SIG-M5 treated with dmso at 0.1 percent for 504 hours (cell line): ENCODE data around the gene CAPN11.
"Not testable (repeated sequence)": the region's sequence is repeated elsewhere in the genome, so short reads cannot be mapped to it uniquely, and the experiment has no call there.

Experiments
- DNase-seq: peaks from one replicate; lab custom pipeline; 2025; ENCODE audit not compliant: unreplicated experiment; lab: John Stamatoyannopoulos, UW

Gene CAPN11

GRCh38 chr6:44225579-44226325 is 67.1 kb downstream of the CAPN11 start:
- DNase-seq: no peak

DNA sequence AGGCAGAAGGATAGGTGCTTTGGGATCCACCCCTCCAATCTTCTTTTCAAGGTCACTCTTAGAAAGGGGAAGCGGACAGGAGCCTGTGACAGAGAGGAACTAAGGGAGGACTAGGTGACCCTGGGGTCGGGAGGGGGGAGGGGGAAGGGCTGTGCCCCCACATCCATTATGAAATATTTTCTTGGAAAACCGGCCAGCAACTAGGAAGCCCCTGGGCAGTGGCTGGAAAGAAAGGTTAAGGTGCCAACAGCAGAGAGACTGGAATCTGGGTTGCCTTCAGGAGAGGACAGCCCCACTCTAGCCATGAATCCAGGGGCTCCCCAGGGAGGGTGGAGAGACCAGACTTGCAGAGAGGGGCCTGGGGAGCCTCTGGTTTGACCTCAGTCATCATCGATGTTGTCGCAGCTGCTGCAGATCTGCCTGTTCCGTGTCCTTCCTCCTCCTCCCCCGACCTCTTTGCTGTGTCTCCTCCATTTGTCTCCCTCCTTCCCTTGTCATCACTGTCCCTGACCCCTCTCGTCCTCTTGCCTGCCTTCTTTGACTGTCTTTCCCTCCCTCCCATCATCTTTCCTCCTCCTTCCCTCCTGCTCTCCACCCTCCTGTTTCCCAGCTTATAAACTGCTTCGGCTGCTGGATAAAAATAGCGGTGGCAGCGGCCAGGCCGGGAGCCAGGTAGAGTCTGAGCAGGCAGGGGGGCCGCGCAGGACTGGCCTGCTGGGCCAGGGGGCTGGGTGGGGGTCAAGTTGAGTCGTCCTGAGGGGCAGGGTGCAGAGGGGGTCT is 67.9 kb downstream of the CAPN11 start:
- DNase-seq: no peak

GRCh38 chr6:44227148-44227793 is 68.7 kb downstream of the CAPN11 start:
- DNase-seq: no peak

DNA sequence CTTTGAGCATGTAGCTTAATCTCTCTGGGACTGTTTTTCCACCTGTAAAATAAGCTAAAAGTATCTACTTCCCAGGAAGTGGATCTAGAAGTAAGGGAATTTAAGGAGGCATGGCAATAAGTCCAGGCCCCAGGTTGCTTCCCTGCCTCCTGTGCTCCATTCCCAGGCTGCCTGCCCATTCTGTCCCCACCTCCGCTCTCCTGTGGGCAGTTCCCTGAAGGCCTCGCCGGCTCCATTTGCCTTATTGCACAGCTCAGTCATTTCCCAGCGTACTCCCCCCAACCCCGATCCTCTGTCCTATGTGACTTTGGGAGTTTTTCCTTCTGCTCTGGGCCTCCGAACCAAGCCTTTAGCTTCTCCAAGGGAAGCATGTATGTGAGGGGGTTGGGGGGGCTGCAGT is 69.4 kb downstream of the CAPN11 start:
- DNase-seq: no peak

GRCh38 chr6:44228433-44228832 is 69.8 kb downstream of the CAPN11 start:
- DNase-seq: no peak

- DNase-seq: no peak
Measured at GRCh38 chr6:44228836-44229235, 70.2 kb downstream of the CAPN11 start.

DNA sequence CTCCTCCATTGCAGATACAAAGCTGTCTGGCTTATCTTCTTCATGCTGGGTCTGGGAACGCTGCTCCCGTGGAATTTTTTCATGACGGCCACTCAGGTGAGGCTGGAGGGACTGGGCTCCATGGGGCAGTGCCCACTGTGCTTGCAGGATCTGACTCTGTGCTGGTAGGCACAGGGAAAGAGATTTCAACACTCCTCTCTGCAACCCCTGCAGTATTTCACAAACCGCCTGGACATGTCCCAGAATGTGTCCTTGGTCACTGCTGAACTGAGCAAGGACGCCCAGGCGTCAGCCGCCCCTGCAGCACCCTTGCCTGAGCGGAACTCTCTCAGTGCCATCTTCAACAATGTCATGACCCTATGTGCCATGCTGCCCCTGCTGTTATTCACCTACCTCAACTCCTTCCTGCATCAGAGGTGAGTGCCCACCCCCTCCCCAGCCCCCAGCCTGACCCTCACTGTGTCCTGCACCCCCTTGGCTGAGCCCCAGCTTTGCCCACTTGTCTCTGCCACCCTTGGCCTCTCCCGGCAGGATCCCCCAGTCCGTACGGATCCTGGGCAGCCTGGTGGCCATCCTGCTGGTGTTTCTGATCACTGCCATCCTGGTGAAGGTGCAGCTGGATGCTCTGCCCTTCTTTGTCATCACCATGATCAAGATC is 70.9 kb downstream of the CAPN11 start:
- no peak for DNase-seq

- DNase-seq: no peak
Measured at GRCh38 chr6:44230034-44230675, 71.5 kb downstream of the CAPN11 start.

DNA sequence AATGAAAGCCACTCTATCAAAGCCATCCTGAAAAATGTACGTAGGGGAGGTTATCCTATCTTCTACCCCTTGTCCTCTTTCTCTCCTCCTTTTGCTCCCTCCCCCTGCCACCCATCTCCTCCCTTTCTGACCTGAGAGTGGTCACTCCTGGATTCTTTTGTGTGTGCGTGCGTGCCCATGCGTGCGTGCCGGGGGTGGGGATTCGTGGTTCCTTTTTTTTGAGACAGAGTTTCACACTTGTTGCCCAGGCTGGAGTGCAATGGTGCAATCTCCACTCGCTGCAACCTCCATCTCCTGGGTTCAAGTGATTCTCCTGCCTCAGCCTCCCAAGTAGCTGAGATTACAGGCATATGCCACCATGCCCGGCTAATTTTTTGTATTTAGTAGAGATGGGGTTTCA is 72.8 kb downstream of the CAPN11 start:
- DNase-seq: not testable (repeated sequence)

DNA sequence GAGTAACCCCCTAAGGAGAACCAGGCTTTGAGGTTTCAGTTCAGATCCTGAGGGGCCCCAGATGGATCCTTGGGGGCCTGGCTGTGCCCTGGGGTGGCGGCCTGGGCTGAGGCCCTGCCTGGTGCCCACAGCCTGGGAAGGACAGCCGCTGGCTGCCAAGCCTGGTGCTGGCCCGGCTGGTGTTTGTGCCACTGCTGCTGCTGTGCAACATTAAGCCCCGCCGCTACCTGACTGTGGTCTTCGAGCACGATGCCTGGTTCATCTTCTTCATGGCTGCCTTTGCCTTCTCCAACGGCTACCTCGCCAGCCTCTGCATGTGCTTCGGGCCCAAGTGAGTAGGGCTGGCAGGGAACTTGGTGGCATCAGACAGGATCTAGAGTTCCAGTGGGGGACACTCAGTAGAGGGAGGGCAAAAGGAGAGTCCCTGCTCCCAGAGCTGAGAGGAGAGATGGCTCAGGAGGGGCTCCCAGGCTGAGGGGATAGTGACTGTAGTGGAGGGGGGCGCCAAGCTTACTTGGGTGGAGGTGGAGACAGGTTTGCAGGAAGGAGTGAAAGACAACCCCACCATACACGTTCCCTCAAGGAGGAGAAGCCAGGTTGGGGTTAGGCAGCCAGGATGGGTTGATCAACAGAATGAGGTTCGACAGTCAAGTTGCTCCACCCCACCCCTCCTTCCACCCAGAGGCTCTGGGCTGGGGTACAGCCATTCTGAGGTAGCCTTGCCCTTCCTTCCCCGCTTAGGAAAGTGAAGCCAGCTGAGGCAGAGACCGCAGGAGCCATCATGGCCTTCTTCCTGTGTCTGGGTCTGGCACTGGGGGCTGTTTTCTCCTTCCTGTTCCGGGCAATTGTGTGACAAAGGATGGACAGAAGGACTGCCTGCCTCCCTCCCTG is 74.3 kb downstream of the CAPN11 start:
- no peak for DNase-seq

DNA sequence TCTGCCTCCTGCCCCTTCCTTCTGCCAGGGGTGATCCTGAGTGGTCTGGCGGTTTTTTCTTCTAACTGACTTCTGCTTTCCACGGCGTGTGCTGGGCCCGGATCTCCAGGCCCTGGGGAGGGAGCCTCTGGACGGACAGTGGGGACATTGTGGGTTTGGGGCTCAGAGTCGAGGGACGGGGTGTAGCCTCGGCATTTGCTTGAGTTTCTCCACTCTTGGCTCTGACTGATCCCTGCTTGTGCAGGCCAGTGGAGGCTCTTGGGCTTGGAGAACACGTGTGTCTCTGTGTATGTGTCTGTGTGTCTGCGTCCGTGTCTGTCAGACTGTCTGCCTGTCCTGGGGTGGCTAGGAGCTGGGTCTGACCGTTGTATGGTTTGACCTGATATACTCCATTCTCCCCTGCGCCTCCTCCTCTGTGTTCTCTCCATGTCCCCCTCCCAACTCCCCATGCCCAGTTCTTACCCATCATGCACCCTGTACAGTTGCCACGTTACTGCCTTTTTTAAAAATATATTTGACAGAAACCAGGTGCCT is 75.0 kb downstream of the CAPN11 start:
- no peak for DNase-seq
